Measurements from ENCODE around the gene VPS13C.

GRCh38 chr15:62085740-62086139, 25.5 kb upstream of the VPS13C start:
- TF ChIP-seq, protein P1, sequence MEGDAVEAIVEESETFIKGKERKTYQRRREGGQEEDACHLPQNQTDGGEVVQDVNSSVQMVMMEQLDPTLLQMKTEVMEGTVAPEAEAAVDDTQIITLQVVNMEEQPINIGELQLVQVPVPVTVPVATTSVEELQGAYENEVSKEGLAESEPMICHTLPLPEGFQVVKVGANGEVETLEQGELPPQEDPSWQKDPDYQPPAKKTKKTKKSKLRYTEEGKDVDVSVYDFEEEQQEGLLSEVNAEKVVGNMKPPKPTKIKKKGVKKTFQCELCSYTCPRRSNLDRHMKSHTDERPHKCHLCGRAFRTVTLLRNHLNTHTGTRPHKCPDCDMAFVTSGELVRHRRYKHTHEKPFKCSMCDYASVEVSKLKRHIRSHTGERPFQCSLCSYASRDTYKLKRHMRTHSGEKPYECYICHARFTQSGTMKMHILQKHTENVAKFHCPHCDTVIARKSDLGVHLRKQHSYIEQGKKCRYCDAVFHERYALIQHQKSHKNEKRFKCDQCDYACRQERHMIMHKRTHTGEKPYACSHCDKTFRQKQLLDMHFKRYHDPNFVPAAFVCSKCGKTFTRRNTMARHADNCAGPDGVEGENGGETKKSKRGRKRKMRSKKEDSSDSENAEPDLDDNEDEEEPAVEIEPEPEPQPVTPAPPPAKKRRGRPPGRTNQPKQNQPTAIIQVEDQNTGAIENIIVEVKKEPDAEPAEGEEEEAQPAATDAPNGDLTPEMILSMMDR (IDR thresholded peaks at IDR 0.05) = no peak
- TF ChIP-seq EZH2 (IDR thresholded peaks at IDR 0.05) = no peak
- TF ChIP-seq EZH2phosphoT487 (IDR thresholded peaks at IDR 0.05) = no peak

All from neural progenitor cell (in vitro differentiated cells).